ENCODE measurements around the gene PRRT3.
A peak's percentile ranks its signal among the peaks of the same experiment; 100 is the strongest.
"Not testable (repeated sequence)": the region's sequence is repeated elsewhere in the genome, so short reads cannot be mapped to it uniquely, and the experiment has no call there.

Gene PRRT3

GRCh38 chr3:9947025-9947995 lies 4.9 kb downstream of the PRRT3 start:
- FAIRE-seq: no peak

- FAIRE-seq: no peak
These were observed 5.8 kb downstream of the PRRT3 start for GRCh38 chr3:9946112-9947024.

- no peak for FAIRE-seq
These were observed 6.8 kb downstream of the PRRT3 start for GRCh38 chr3:9945358-9945757.

GRCh38 chr3:9944271-9944670 lies 7.9 kb downstream of the PRRT3 start:
- FAIRE-seq: no peak

GRCh38 chr3:9942934-9943690 lies 9.1 kb downstream of the PRRT3 start:
- no peak for FAIRE-seq

- no peak for FAIRE-seq
These were observed 10.0 kb downstream of the PRRT3 start for GRCh38 chr3:9942164-9942563.

GRCh38 chr3:9940746-9941145 lies 11.5 kb downstream of the PRRT3 start:
- no peak for FAIRE-seq

GRCh38 chr3:9939906-9940305 lies 12.3 kb downstream of the PRRT3 start:
- FAIRE-seq: not testable (repeated sequence)

- FAIRE-seq: no peak
These were observed 13.2 kb downstream of the PRRT3 start for GRCh38 chr3:9938966-9939365.

- no peak for FAIRE-seq
These were observed 14.5 kb downstream of the PRRT3 start for GRCh38 chr3:9937486-9938238.

GRCh38 chr3:9935966-9936510 lies 16.2 kb downstream of the PRRT3 start:
- no peak for FAIRE-seq

- FAIRE-seq: no peak
These were observed 17.2 kb downstream of the PRRT3 start for GRCh38 chr3:9934993-9935392.

- no peak for FAIRE-seq
These were observed 18.0 kb downstream of the PRRT3 start for GRCh38 chr3:9934235-9934621.

GRCh38 chr3:9933561-9934234 lies 18.5 kb downstream of the PRRT3 start, which contains the start of gene CRELD1:
Gene CRELD1, plus strand, starts transcription at chr3:9933834. Its CDS starts 605 bp downstream, at chr3:9934439.
- peak; percentile 39 for FAIRE-seq

- FAIRE-seq: no peak
These were observed 19.2 kb downstream of the PRRT3 start for GRCh38 chr3:9932843-9933560.

GRCh38 chr3:9932535-9932842 lies 19.7 kb downstream of the PRRT3 start:
- no peak for FAIRE-seq

- no peak for FAIRE-seq
These were observed 21.3 kb downstream of the PRRT3 start for GRCh38 chr3:9930804-9931418.

GRCh38 chr3:9928158-9928557 lies 24.1 kb downstream of the PRRT3 start:
- FAIRE-seq: no peak

GRCh38 chr3:9918261-9919038 lies 33.8 kb downstream of the PRRT3 start:
- FAIRE-seq: no peak
